HEK293 (cell line): ENCODE results near the gene ABHD17C.

ENCODE experiments used
- CTCF ChIA-PET: fragments of 350-600 bp; formaldehyde crosslinking; extraction: SDS; loops from one replicate; lab custom pipeline; 2021; ENCODE audit warnings: antibody characterized with exemption; lab: Yijun Ruan, JAX
- POLR2A ChIA-PET: fragments of 300-600 bp; formaldehyde crosslinking; extraction: SDS; loops from one replicate; lab custom pipeline; 2020; ENCODE audit warnings: antibody characterized with exemption, inconsistent platforms; lab: Yijun Ruan, JAX
- H3K27ac ChIP-seq: fragments of 200-500 bp; sonication (Bioruptor generic); 2 replicates; pipeline ENCODE4 v1.5.1; 2014; ENCODE audit warnings: low read depth, low read length, control low read depth, inconsistent platforms; ENCODE audit errors: extremely low read depth
- H3K36me3 ChIP-seq, 2 experiments: fragments of 200-500 bp in 1 of 2; sonication (Bioruptor generic) in 1 of 2; 1 replicate in 1 of 2; 2 replicates in 1 of 2; pipeline ENCODE4 v1.5.1; 2014 to 2017; ENCODE audit warnings: inconsistent platforms in 2 of 2, low read length in 2 of 2; ENCODE audit not compliant: control insufficient read depth in 2 of 2, insufficient read depth in 1 of 2
- H3K4me1 ChIP-seq: fragments of 200-500 bp; sonication (Bioruptor generic); 2 replicates; pipeline ENCODE4 v1.5.1; 2014; ENCODE audit warnings: mild to moderate bottlenecking, low read length, inconsistent platforms; ENCODE audit not compliant: control insufficient read depth, insufficient read depth
- H3K4me3 ChIP-seq: 2 replicates; pipeline ENCODE4 v1.5.1; 2011; ENCODE audit warnings: low read depth, mild to moderate bottlenecking, control low read depth, low read length, moderate library complexity
- H3K9me3 ChIP-seq: fragments of 200-500 bp; sonication (Bioruptor generic); 2 replicates; pipeline ENCODE4 v1.5.1; 2014; ENCODE audit warnings: low read depth, low read length, inconsistent platforms; ENCODE audit not compliant: control insufficient read depth, insufficient read depth
- HOXD13 ChIP-seq: sonication (generic); formaldehyde crosslinking; IDR thresholded peaks from 2 replicates; pipeline ENCODE4 v1.8.0; 2022; ENCODE audit warnings: missing genetic modification reagents, borderline replicate concordance
- OVOL3 ChIP-seq: fragments of 450-650 bp; formaldehyde crosslinking; IDR thresholded peaks from 2 replicates; pipeline ENCODE4 v1.5.1; 2016; ENCODE audit warnings: missing biosample characterization, missing genetic modification characterization
- SCRT2 ChIP-seq: fragments of 450-650 bp; formaldehyde crosslinking; IDR thresholded peaks from 2 replicates; pipeline ENCODE4 v1.5.1; 2016; ENCODE audit warnings: missing biosample characterization, missing genetic modification characterization
- SP7 ChIP-seq: fragments of 450-650 bp; formaldehyde crosslinking; IDR thresholded peaks from 2 replicates; pipeline ENCODE4 v1.5.1; 2016; ENCODE audit warnings: missing biosample characterization, missing genetic modification characterization
- WT1 ChIP-seq: fragments of 450-650 bp; formaldehyde crosslinking; IDR thresholded peaks from 2 replicates; pipeline ENCODE4 v1.5.1; 2016; ENCODE audit warnings: missing biosample characterization, missing genetic modification characterization
- YY2 ChIP-seq: fragments of 450-650 bp; formaldehyde crosslinking; IDR thresholded peaks from 2 replicates; pipeline ENCODE4 v1.5.1; 2016; ENCODE audit warnings: missing biosample characterization, missing genetic modification characterization
- ZBTB20 ChIP-seq: fragments of 450-650 bp; formaldehyde crosslinking; IDR thresholded peaks from 2 replicates; pipeline ENCODE4 v1.5.1; 2016; ENCODE audit warnings: missing biosample characterization, missing genetic modification characterization
- ZBTB44 ChIP-seq: fragments of 450-650 bp; IDR thresholded peaks from 2 replicates; pipeline ENCODE4 v1.5.1; 2018; ENCODE audit warnings: missing biosample characterization, mild to moderate bottlenecking, missing genetic modification characterization
- ZNF114 ChIP-seq: fragments of 450-650 bp; formaldehyde crosslinking; IDR thresholded peaks from 2 replicates; pipeline ENCODE4 v1.5.0; 2017; ENCODE audit warnings: missing biosample characterization, missing genetic modification characterization
- ZNF148 ChIP-seq: fragments of 450-650 bp; formaldehyde crosslinking; IDR thresholded peaks from 2 replicates; pipeline ENCODE4 v1.5.0; 2017; ENCODE audit warnings: missing biosample characterization, missing genetic modification characterization, borderline replicate concordance
- ZNF23 ChIP-seq: fragments of 450-650 bp; formaldehyde crosslinking; IDR thresholded peaks from 2 replicates; pipeline ENCODE4 v1.5.1; 2016; ENCODE audit warnings: missing biosample characterization, missing genetic modification characterization, borderline replicate concordance
- ZNF302 ChIP-seq: fragments of 450-650 bp; formaldehyde crosslinking; IDR thresholded peaks from 2 replicates; pipeline ENCODE4 v1.5.1; 2016; ENCODE audit warnings: missing biosample characterization, missing genetic modification characterization, low read depth
- ZNF341 ChIP-seq: fragments of 450-650 bp; formaldehyde crosslinking; IDR thresholded peaks from 2 replicates; pipeline ENCODE4; 2016; ENCODE audit warnings: low read depth, missing biosample characterization, missing genetic modification characterization
- ZNF362 ChIP-seq: fragments of 450-650 bp; formaldehyde crosslinking; IDR thresholded peaks from 2 replicates; pipeline ENCODE4 v1.5.1; 2016; ENCODE audit warnings: missing biosample characterization, missing genetic modification characterization
- ZNF416 ChIP-seq: fragments of 450-650 bp; formaldehyde crosslinking; IDR thresholded peaks from 2 replicates; pipeline ENCODE4 v1.5.1; 2016; ENCODE audit warnings: missing biosample characterization, missing genetic modification characterization
- ZNF488 ChIP-seq: fragments of 450-650 bp; formaldehyde crosslinking; IDR thresholded peaks from 2 replicates; pipeline ENCODE4 v1.5.1; 2016; ENCODE audit warnings: missing biosample characterization, missing genetic modification characterization
- ZNF792 ChIP-seq: fragments of 450-650 bp; formaldehyde crosslinking; IDR thresholded peaks from 2 replicates; pipeline ENCODE4 v1.5.1; 2016; ENCODE audit warnings: missing biosample characterization, missing genetic modification characterization
- ZNF843 ChIP-seq: fragments of 450-650 bp; formaldehyde crosslinking; IDR thresholded peaks from 2 replicates; pipeline ENCODE4 v1.5.1; 2016; ENCODE audit warnings: missing biosample characterization, missing genetic modification characterization
- TF ChIP-seq, protein P1 (sequence below): fragments of 450-650 bp; formaldehyde crosslinking; IDR thresholded peaks from 2 replicates; pipeline ENCODE4 v1.5.1; 2016; ENCODE audit warnings: missing biosample characterization, missing genetic modification characterization
- TF ChIP-seq, protein P2 (sequence below): fragments of 450-650 bp; formaldehyde crosslinking; IDR thresholded peaks from 2 replicates; pipeline ENCODE4 v1.5.1; 2016; ENCODE audit warnings: missing biosample characterization, missing genetic modification characterization

ABHD17C gene

DNA sequence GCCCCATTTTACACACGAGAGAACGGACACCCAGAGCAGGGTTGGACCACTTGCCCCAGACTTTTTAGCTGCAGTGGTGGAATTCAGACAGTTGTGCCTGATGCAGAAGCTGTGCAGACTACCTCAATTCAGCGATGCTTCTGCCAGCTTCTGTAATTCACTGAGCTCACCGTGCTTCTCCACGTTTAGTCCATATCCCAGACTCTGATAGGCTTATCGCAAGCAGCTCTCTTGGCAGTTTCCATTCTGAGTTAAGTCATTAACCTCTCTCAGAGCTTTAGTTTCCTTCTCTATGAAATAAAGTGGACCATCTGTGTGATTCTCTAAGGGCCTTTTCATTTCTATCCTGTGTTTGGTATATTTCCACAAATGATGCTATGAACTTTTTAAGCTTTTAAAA is 37.1 kb downstream of the ABHD17C start:
- TF ChIP-seq YY2 (tag by site-specific recombination), result no peak
- no peak for TF ChIP-seq ZNF488 (tag by site-specific recombination)
- TF ChIP-seq ZNF148 (tag by site-specific recombination), result no peak
- no peak for TF ChIP-seq HOXD13 (CRISPR knock-in tag)
- TF ChIP-seq ZNF341, result no peak
- H3K9me3 ChIP-seq, result no peaks in the 10 kb centered on the region
- ChIA-PET POLR2A (interaction anchor here (0.6 kb wide), 1 partner anchor 29 kb away, joined by 3 read pairs; no protein-coding TSS in a partner anchor), CTCF (interaction anchor here (0.6 to 1.0 kb wide), 3 partner anchors 20 to 55 kb away, joined by 3 to 6 read pairs (median 5); no protein-coding TSS in a partner anchor)
- no peak overlapping the region for H3K4me3 ChIP-seq
- H3K36me3 ChIP-seq, result no peaks in the 10 kb centered on the region
- H3K27ac ChIP-seq, result no peak overlapping the region
- H3K4me1 ChIP-seq, result peaks cover 25% of the 10 kb centered on the region

- 0 out of 2 replicates have a peak, but pooled peaks have one; percentile 27 for TF ChIP-seq SCRT2 (tag by site-specific recombination)
- TF ChIP-seq ZNF302 (tag by site-specific recombination), result no peak
- H3K27ac ChIP-seq, result no peak overlapping the region
- peaks cover 27% of the 10 kb centered on the region for H3K4me1 ChIP-seq
- H3K36me3 ChIP-seq, result no peaks in the 10 kb centered on the region
- ChIA-PET CTCF (interaction anchor here (1.0 kb wide), 1 partner anchor 44 kb away, joined by 6 read pairs; no protein-coding TSS in a partner anchor), POLR2A (no interaction called here)
- H3K4me3 ChIP-seq, result no peak overlapping the region
- no peaks in the 10 kb centered on the region; the same call in 1 of the 2 replicates for H3K9me3 ChIP-seq
Measured at GRCh38 chr15:80732818-80733217, 37.7 kb downstream of the ABHD17C start.

DNA sequence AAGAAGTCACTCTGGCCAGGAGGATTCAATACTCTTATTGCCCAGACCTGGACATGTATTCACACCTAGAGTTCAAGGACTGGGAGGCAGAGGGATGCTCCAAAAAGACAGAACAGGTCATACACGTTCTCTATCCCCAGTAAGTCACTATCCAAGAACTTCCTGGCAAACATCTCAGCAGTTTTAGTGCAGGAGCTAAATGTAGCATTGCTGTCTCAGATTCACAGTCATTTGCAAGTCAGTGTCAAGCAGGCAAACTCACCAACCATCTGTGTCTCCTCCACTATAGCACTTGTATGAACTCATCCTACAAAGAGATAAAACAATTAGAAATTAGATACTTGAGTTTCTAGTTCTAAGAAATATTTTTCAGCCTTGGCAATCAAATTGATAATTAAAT is 38.4 kb downstream of the ABHD17C start:
- no peaks in the 10 kb centered on the region; the same call in 1 of the 2 replicates for H3K9me3 ChIP-seq
- H3K4me3 ChIP-seq, result no peak overlapping the region
- no peak overlapping the region for H3K27ac ChIP-seq
- ChIA-PET CTCF (no interaction called here), POLR2A (no interaction called here)
- H3K36me3 ChIP-seq, result no peaks in the 10 kb centered on the region
- peaks cover 27% of the 10 kb centered on the region for H3K4me1 ChIP-seq
- no peak for TF ChIP-seq ZNF792
- TF ChIP-seq WT1 (tag by site-specific recombination), result no peak
- TF ChIP-seq SP7 (tag by site-specific recombination), result no peak
- TF ChIP-seq ZNF843, result no peak
- no peak for TF ChIP-seq ZNF416 (tag by site-specific recombination)
- TF ChIP-seq, protein P1, sequence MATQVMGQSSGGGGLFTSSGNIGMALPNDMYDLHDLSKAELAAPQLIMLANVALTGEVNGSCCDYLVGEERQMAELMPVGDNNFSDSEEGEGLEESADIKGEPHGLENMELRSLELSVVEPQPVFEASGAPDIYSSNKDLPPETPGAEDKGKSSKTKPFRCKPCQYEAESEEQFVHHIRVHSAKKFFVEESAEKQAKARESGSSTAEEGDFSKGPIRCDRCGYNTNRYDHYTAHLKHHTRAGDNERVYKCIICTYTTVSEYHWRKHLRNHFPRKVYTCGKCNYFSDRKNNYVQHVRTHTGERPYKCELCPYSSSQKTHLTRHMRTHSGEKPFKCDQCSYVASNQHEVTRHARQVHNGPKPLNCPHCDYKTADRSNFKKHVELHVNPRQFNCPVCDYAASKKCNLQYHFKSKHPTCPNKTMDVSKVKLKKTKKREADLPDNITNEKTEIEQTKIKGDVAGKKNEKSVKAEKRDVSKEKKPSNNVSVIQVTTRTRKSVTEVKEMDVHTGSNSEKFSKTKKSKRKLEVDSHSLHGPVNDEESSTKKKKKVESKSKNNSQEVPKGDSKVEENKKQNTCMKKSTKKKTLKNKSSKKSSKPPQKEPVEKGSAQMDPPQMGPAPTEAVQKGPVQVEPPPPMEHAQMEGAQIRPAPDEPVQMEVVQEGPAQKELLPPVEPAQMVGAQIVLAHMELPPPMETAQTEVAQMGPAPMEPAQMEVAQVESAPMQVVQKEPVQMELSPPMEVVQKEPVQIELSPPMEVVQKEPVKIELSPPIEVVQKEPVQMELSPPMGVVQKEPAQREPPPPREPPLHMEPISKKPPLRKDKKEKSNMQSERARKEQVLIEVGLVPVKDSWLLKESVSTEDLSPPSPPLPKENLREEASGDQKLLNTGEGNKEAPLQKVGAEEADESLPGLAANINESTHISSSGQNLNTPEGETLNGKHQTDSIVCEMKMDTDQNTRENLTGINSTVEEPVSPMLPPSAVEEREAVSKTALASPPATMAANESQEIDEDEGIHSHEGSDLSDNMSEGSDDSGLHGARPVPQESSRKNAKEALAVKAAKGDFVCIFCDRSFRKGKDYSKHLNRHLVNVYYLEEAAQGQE (tag by site-specific recombination), result no peak
- no peak for TF ChIP-seq ZNF362 (tag by site-specific recombination)
- TF ChIP-seq OVOL3 (tag by site-specific recombination), result no peak
- TF ChIP-seq ZBTB44 (tag by site-specific recombination), result no peak
- TF ChIP-seq ZNF23 (tag by site-specific recombination), result no peak
- no peak for TF ChIP-seq ZBTB20 (tag by site-specific recombination)
- no peak for TF ChIP-seq ZNF114
- TF ChIP-seq, protein P2, sequence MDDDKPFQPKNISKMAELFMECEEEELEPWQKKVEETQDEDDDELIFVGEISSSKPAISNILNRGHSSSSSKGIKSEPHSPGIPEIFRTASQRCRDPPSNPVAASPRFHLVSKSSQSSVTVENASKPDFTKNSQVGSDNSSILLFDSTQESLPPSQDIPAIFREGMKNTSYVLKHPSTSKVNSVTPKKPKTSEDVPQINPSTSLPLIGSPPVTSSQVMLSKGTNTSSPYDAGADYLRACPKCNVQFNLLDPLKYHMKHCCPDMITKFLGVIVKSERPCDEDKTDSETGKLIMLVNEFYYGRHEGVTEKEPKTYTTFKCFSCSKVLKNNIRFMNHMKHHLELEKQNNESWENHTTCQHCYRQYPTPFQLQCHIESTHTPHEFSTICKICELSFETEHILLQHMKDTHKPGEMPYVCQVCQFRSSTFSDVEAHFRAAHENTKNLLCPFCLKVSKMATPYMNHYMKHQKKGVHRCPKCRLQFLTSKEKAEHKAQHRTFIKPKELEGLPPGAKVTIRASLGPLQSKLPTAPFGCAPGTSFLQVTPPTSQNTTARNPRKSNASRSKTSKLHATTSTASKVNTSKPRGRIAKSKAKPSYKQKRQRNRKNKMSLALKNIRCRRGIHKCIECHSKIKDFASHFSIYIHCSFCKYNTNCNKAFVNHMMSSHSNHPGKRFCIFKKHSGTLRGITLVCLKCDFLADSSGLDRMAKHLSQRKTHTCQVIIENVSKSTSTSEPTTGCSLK (tag by site-specific recombination), result no peak
